GM18498 (cell line): ENCODE measurements around the gene HOXD10.

Experiments
- ATAC-seq: cut with Tn5 transposase; IDR thresholded peaks from one replicate; pipeline ENCODE4 v1.9.1; 2021; ENCODE audit warnings: mild to moderate bottlenecking, moderate library complexity; ENCODE audit not compliant: unreplicated experiment

HOXD10 gene

GRCh38 chr2:176148751-176149421, 32.3 kb downstream of the HOXD10 start:
- ATAC-seq, result no peak

GRCh38 chr2:176149481-176149938, 32.9 kb downstream of the HOXD10 start:
- no peak for ATAC-seq

GRCh38 chr2:176149939-176150583, 33.5 kb downstream of the HOXD10 start:
- ATAC-seq, result no peak

GRCh38 chr2:176150584-176151441, 34.2 kb downstream of the HOXD10 start:
- ATAC-seq, result no peak

- ATAC-seq, result no peak
Measured at GRCh38 chr2:176151442-176152287, 35.1 kb downstream of the HOXD10 start, which contains the start of gene HOXD4. Gene HOXD4 (plus strand): TSS chr2:176151550. CDS start chr2:176151634, 84 bp downstream.

GRCh38 chr2:176152350-176153181, 36.0 kb downstream of the HOXD10 start:
- no peak for ATAC-seq

- ATAC-seq, result no peak
Measured at GRCh38 chr2:176154576-176155252, 38.1 kb downstream of the HOXD10 start.

GRCh38 chr2:176155356-176156044, 38.9 kb downstream of the HOXD10 start:
- ATAC-seq, result no peak

GRCh38 chr2:176156301-176156806, 39.8 kb downstream of the HOXD10 start:
- no peak for ATAC-seq

- no peak for ATAC-seq
Measured at GRCh38 chr2:176156807-176157498, 40.4 kb downstream of the HOXD10 start, which contains the start of gene HOXD3. Gene HOXD3 (plus strand): TSS chr2:176157307. CDS start chr2:176169115, 11,808 bp downstream.

GRCh38 chr2:176157499-176158185, 41.1 kb downstream of the HOXD10 start:
- no peak for ATAC-seq

- no peak for ATAC-seq
Measured at GRCh38 chr2:176158186-176158591, 41.6 kb downstream of the HOXD10 start.

- no peak for ATAC-seq
Measured at GRCh38 chr2:176158855-176159662, 42.5 kb downstream of the HOXD10 start.

- ATAC-seq, result no peak
Measured at GRCh38 chr2:176159663-176160250, 43.2 kb downstream of the HOXD10 start.

- no peak for ATAC-seq
Measured at GRCh38 chr2:176160251-176160985, 43.8 kb downstream of the HOXD10 start.
